Esophagus muscularis mucosa (tissue), 3 donors: Measurements from ENCODE around the gene CPNE5.

Source experiments
- POLR2A ChIP-seq: fragments of 450-650 bp; IDR thresholded peaks from one replicate; pipeline ENCODE4 v1.6.1; 2017; ENCODE audit warnings: antibody characterized with exemption, moderate library complexity, mild to moderate bottlenecking, low read depth
- POLR2AphosphoS5 ChIP-seq, 2 donors: sonication (generic); formaldehyde crosslinking; IDR thresholded peaks; one replicate each; pipeline ENCODE4 v1.6.1; 2017; ENCODE audit warnings: antibody characterized with exemption in 2 of 2
- TF ChIP-seq, protein P1 (sequence below), 3 experiments: fragments of 200-600 bp in 2 of 3; fragments of 450-650 bp in 1 of 3; sonication (generic) in 2 of 3; IDR thresholded peaks; one replicate each; pipeline ENCODE4 v1.5.1; 2017 to 2019; ENCODE audit warnings: antibody characterized with exemption in 3 of 3, mild to moderate bottlenecking in 2 of 3, moderate library complexity in 1 of 3

DNA sequence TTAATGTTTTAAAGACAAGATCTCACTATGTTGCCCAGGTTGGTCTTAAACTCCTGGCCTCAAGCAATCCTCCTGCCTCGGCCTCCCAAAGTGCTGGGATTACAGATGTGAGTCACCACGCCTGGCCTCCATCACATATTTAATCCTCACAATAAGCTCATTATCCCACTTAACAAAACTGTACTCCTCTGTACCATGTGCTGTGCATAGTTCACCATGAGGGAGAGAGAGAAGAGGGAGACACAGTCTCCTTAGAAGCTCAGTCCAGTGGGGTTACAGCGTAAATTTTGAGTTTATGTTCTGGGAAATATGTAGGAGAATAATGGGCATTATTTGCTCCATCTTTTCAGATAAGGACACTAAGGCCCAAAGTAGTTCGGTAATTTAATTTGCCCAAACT lies 7.9 kb upstream of the CPNE5 start:
- TF ChIP-seq, protein P1, sequence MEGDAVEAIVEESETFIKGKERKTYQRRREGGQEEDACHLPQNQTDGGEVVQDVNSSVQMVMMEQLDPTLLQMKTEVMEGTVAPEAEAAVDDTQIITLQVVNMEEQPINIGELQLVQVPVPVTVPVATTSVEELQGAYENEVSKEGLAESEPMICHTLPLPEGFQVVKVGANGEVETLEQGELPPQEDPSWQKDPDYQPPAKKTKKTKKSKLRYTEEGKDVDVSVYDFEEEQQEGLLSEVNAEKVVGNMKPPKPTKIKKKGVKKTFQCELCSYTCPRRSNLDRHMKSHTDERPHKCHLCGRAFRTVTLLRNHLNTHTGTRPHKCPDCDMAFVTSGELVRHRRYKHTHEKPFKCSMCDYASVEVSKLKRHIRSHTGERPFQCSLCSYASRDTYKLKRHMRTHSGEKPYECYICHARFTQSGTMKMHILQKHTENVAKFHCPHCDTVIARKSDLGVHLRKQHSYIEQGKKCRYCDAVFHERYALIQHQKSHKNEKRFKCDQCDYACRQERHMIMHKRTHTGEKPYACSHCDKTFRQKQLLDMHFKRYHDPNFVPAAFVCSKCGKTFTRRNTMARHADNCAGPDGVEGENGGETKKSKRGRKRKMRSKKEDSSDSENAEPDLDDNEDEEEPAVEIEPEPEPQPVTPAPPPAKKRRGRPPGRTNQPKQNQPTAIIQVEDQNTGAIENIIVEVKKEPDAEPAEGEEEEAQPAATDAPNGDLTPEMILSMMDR (IDR thresholded peaks at IDR 0.05), result no peak
- TF ChIP-seq POLR2A (no peak), POLR2AphosphoS5 (IDR thresholded peaks at IDR 0.05) (no peak)
